Measurements from ENCODE around the gene IFT43.

DNA sequence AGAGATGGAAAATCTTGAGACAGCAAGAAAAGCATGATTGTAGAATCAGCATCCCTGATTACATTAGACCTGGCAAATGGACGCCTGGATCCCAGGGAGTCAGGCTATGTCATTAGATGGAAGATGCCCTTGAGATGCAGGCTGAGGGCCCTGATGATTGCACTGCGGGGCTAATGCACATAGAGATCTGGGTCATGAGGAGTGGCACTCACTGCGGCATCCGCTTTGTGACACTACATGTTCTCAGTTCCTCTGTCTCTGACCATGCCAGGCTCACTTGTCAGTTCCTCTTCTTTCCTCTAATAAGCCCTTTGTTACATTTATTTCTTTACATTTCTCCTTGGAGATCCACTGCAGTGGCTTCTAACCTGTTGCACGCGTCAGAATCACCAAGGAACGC lies 96.1 kb downstream of the IFT43 start:
- TF ChIP-seq POLR2A (IDR thresholded peaks at IDR 0.05) (no peak), POLR2AphosphoS5 (IDR thresholded peaks at IDR 0.05) (no peak), EP300 (IDR thresholded peaks at IDR 0.05; ENCODE audit: low read depth) (no peak)
- TF ChIP-seq, protein P1, sequence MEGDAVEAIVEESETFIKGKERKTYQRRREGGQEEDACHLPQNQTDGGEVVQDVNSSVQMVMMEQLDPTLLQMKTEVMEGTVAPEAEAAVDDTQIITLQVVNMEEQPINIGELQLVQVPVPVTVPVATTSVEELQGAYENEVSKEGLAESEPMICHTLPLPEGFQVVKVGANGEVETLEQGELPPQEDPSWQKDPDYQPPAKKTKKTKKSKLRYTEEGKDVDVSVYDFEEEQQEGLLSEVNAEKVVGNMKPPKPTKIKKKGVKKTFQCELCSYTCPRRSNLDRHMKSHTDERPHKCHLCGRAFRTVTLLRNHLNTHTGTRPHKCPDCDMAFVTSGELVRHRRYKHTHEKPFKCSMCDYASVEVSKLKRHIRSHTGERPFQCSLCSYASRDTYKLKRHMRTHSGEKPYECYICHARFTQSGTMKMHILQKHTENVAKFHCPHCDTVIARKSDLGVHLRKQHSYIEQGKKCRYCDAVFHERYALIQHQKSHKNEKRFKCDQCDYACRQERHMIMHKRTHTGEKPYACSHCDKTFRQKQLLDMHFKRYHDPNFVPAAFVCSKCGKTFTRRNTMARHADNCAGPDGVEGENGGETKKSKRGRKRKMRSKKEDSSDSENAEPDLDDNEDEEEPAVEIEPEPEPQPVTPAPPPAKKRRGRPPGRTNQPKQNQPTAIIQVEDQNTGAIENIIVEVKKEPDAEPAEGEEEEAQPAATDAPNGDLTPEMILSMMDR (IDR thresholded peaks at IDR 0.05), result no peak

Data from transverse colon (tissue), 4 donors.